HG03565 (cell line): ENCODE measurements around the gene C1orf159.

Experiments used
- ATAC-seq: cut with Tn5 transposase; IDR thresholded peaks from one replicate; pipeline ENCODE4 v1.9.1; 2021; ENCODE audit warnings: mild to moderate bottlenecking, moderate library complexity; ENCODE audit not compliant: unreplicated experiment

Gene C1orf159

DNA sequence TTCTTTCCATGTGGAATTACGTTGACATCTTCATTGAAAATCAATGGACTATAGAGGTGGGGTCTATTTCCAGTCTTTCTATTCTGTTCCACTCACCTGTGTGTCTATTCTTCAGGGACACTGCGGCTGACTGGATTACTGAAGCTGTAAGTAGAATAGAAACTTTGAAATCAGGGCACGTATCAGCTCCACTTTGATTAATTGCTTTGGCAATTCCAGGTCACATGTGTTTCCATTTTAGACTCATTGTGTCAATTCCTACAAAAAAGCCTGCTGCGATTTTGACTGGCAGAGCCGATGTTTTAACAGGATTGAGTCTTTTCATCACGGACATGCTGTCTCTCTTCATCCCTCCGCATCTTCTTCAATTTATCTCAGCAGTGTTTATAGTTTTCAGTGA is 20.9 kb downstream of the C1orf159 start:
- no peak for ATAC-seq

- ATAC-seq: no peak
Measured at GRCh38 chr1:1093610-1093943, 22.3 kb downstream of the C1orf159 start.

DNA sequence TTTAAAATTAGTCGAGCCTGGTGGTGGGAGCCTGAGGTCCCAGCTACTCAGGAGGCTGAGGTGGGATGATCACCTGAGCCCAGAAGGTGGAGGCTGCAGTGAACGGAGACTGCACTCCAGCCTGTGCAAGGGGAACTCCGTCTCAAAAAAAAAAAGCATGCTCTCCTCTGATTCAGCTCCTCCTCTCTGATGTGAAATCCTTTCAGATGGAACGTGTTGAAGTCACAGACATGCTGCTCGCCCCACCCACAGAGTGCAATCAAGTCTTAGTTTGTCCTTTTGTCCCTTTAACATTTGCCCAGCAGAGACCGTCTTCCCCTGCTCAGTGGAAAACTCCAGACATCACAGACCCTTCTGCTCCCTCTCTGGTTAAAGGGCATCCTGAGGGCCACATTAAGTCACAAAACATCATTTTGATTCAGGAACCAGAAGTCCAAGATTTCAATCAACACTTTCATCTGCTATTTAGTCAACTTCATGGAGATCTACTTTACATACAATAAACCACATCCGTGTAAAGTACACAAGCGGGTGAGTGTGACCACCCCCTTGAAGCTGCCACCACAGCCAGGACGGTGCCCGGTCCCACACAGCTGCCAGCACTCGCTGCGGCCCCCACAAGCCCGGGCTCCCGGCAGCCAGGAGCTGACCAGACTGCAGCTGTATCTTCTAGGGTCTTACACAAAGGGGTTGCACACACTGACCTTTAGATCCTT is 22.8 kb downstream of the C1orf159 start:
- no peak for ATAC-seq

DNA sequence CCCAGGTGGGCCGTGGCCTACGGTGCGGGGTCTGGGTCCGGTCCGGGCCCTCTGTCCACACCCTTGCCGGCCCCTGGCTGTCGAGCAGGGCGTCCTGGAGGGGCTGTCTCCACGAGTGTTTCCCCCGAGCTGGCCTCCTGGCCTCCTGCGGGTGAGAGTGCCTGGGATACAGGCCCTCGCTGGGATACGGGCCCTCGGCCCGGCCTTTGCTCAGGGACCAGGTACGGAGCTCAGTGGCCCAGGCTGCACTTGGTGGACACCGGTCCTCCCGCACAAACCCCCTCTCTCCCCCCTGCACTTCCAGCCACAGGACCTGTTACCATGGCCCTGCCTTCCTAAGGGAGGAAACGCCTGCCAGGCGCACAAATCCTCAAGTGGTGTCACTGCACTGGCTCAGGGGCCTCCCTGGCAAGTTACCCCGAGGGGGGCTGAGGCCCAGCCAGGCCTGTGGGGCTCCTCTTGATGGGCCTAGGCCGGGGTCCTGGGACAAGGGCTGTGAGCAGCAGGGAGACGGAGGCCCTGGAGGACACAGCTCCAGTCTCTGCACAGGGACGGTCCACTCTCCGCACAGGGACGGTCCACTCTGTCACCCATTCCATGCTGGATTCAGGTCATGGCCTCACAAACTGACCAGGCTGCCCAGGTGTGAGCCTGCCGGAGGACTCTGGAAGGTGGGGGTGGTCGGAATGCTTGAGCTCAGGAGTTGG is 23.6 kb downstream of the C1orf159 start:
- ATAC-seq: no peak

DNA sequence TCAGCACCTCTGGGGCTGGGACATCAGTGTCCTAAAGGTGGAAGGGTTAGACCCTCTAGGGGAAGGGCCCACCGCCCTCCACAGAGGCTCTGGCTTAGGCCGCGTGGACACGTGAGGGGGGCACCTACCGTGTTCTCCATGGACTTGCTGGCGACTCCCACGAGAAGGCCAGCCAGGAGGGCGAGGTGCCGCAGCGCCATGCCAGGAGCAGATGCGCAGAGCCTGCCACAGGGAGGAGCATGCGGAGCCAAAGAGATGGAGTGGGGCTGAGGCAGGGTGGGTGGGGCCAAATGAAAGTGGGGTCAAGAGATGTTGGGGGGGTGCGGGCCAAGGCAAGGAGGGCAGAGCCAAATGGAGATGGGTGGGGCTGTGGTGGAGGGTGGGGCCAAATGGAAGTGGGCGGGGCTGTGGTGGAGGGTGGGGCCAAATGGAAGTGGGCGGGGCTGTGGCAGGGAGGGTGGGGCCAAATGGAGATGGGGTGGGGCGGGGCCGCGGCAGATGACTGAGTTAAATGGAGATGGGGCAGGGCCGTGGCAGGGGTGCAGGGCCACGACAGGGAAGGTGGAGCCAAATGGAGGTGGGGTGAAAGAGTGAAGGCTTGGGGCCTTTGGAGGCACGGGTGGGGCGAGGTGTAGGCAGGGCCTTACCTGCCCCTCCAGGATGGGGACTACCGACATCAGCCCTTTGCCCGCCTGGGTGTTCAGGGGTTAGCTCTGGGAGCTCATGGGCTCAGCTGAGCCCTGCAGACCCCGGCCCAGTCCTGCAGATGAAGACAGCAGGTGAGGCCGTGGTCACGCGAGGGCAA is 24.3 kb downstream of the C1orf159 start:
- no peak for ATAC-seq

GRCh38 chr1:1090424-1091343 is 25.2 kb downstream of the C1orf159 start:
- ATAC-seq: no peak

DNA sequence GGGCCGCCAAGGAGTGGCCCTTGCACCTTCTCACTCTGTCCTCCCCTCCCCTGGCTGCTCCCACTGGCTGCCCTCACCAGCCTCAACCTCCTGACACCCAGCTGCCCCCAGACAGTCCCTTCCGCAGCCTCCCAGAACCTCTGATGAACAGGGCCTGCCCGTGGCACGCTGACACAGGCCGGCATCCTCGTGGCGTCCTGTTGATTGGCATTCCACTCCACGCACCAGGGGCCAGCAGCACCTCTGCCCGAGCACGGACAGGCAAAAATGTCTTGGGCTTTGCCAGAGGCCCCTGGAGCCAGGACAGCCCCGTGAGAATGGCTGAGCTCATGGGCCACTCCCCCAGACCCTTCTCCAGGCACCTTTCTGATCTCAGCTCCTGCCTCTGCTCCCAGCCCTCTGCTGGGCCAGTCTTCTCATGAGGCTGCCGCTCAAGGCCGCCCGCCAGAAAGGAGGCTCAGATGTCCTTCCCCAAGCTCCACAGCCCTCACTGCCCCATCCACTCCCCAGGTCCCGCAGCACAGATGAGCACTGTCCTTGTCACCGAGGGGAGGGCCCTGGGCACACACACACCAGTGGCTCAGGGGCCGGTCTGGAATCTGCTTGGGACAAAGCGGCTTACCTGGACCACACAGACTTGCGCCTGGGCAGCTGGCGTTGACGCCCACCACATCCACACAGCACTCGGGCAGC is 26.0 kb downstream of the C1orf159 start:
- ATAC-seq: no peak

GRCh38 chr1:1088801-1089680 is 26.8 kb downstream of the C1orf159 start:
- no peak for ATAC-seq

DNA sequence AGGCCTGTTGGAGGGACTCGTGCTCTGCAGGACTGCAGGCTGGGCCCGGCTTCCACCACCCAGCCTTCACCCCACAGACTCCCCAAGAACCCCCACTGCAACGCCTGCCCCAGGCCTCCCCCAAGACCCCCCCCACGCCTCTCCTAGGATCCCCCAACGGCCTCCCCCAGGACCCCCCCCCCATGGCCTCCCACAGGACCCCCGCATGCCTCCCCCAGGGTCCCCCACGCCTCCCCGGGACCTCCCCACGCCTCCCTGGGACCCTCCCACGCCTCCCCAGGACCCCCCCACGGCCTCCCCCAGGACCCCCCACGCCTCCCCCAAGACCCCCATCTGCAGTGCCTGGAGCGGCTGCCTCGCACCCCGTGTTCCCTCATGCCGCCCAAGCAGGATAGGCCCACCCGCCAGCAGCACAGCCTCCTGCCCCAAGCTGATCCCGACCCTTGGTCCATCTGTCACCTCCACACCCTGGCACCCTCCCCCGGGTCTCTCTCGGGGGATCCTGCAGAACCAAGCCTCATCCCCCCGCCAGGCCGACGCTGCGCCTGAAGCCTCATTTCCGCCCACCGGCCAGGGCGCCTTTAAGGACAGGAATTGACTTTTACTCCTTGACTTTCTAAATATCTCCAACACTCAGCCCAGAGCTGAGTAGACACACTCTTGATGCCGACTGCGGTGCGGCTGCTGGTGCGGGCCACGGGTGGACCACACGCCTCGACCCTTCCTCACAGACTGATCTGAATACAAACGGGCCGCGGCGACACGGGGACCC is 27.7 kb downstream of the C1orf159 start:
- no peak for ATAC-seq

DNA sequence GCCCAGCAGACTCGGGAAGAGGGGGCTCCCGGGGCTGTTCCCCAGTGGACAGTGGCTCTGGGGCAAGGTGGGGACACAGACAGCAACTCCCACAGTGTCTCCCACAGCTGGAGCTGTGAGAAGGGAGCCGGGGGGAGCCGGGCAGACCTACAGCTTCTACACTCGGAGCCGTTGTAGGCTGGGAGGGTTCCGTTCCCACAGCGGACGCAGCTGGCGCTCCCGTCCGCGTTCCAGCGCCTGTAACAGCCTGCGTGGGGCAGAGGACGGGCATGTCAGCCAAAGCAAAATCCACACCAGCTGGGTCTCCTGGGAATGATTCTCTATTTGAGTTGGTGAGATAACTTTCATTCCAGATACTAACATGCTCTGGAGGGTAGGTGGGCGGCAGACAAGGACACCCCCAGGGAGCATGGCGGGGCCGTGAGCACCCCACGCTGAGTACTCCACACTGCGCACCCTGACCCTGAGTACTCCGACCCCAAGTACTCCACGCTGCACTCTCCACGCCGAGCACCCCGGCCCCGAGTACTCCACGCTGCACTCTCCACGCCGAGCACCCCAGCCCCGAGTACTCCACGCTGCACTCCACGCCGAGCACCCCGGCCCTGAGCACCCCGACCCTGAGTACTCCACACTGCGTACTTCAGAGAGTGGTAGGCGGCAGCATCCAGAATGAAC is 28.4 kb downstream of the C1orf159 start:
- ATAC-seq: no peak

DNA sequence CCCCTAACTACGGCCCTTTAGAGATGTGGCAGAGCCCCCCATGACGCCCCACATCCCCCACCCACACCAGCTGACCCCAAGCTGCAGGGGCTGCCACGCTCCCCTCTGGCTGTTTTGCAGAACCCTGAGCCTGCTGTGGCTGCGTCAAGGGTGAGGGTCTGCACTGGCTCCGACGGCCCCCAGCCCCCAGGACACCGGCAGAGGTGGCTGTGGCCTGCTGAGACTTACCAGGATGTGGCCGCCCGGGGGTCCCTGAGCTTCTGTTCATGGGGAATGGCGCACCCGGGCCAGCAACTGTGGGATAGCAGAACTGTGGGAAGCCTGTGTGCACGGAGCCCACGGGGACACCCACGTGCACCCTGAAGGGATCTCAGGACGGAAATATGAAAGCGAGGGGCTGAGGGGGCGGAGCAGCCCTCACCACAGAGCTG is 29.0 kb downstream of the C1orf159 start:
- ATAC-seq: no peak

- no peak for ATAC-seq
Measured at GRCh38 chr1:1085911-1086841, 29.7 kb downstream of the C1orf159 start.

DNA sequence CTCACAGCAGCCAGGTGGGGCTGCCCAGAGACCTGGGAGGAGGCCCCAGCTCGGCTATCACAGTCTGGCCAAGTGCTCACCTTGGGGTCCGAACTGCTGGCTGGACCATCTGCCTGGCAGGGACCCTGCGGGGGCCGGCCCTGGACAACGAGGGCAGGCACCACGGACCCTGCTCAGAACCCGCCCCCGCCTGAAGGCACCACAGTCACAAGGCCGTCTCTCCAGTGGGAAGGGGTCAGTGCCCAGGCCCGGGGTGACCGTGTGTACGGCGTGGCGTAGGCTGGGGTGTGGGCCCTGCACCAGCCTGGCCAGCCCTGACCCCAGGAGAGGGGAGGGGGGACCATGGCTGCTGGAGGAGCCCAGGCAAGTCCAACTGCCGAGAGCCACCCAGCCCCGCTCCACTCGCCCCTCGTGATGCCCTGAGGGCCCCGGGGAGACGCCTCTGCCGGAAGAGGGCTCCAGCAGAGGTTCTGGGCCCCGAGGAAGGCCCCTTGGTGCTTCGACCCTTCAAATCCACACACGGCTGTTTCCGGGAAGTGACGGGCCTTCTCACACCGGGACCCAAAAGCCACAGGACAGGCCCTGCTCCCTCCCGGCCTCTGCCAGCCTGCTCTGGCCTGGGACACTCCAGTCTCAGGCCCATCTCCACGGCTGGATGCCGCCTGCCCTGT is 30.6 kb downstream of the C1orf159 start:
- no peak for ATAC-seq

DNA sequence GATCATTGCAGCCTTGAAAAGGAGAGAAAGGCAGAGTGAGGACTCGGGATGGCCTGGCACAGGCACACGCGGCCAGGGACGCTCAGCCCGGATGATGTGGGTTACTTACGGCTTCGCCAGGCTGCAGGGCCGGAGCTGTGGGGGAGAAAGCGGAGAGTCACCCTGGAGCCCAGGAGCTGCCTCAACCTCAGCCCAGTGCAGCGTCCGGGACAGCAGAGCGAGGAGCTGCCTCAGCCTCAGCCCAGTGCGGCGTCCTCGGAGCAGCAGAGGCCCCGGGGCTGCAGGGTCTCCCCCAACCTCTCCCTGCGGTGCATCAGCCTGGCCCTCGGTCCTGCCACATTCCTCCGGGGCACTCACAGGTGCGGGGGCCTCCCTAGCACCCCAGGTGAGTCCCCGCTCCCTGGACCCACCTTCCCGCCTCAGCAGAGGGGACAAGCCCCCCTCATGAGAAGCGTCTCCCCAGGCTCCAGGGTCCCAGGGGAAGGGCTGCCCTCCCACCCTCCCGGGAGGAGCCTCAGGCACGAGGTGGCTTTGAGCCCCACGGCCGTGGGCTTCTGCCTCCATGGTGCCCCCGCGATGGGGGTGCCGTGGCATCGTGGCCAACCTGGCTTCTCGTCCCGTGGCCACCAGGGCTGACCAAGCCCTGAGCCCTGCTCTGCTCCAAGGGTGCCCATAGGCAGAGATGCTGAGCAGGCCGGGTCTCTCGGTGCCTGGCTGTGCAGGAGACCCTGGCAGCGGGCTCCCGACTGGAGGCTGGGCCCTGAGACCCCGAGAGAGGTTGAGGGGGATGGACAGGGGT is 31.3 kb downstream of the C1orf159 start:
- ATAC-seq: no peak
